HepG2 (cell line): ENCODE results near the gene SPACDR. TPM values are rescaled to one million over a fixed set of nuclear protein-coding genes. Genes with fewer than 3 reads are reported as not detected.

Source experiments
- AGO1 ChIP-seq: fragments of 200-400 bp; formaldehyde crosslinking; IDR thresholded peaks from 2 replicates; pipeline ENCODE4 v1.6.1; 2017; ENCODE audit warnings: mild to moderate bottlenecking, low read depth, low read length, moderate library complexity; ENCODE audit not compliant: poor library complexity, severe bottlenecking
- BCL3 ChIP-seq: sonication (generic); formaldehyde crosslinking; IDR thresholded peaks from 2 replicates; pipeline ENCODE4 v1.5.1; 2020; ENCODE audit warnings: mild to moderate bottlenecking, missing genetic modification reagents, moderate library complexity
- ETV6 ChIP-seq: sonication (generic); formaldehyde crosslinking; conservative IDR thresholded peaks from 2 replicates; pipeline ENCODE4 v1.4.0; 2020; ENCODE audit warnings: missing genetic modification reagents
- HCFC1 ChIP-seq: fragments of 150-350 bp; IDR thresholded peaks from 2 replicates; pipeline ENCODE4 v1.6.1; 2014; ENCODE audit warnings: low read depth, low read length
- HOXA9 ChIP-seq: sonication (generic); formaldehyde crosslinking; IDR thresholded peaks from 2 replicates; pipeline ENCODE4 v1.8.1; 2022; ENCODE audit warnings: missing genetic modification reagents, mild to moderate bottlenecking, moderate library complexity, borderline replicate concordance
- LCORL ChIP-seq, 2 experiments: fragments of 450-650 bp in 1 of 2; sonication (generic) in 1 of 2; formaldehyde crosslinking in 1 of 2; IDR thresholded peaks; 2 replicates each; pipeline versions ENCODE4 v1.5.0 to v1.6.1; 2017 to 2020; ENCODE audit warnings: antibody characterized with exemption in 1 of 2, missing genetic modification reagents in 1 of 2
- MTERF4 ChIP-seq: sonication (generic); formaldehyde crosslinking; IDR thresholded peaks from 2 replicates; pipeline ENCODE4 v1.8.0; 2023; ENCODE audit warnings: mild to moderate bottlenecking, missing genetic modification reagents
- NRL ChIP-seq: sonication (generic); formaldehyde crosslinking; IDR thresholded peaks from 2 replicates; pipeline ENCODE4 v1.5.0; 2020; ENCODE audit warnings: missing genetic modification reagents, mild to moderate bottlenecking, moderate library complexity, borderline replicate concordance
- PTBP1 ChIP-seq: fragments of 200-400 bp; formaldehyde crosslinking; IDR thresholded peaks from 2 replicates; pipeline ENCODE4 v1.6.1; 2018; ENCODE audit warnings: low read length, low read depth; ENCODE audit not compliant: poor library complexity, severe bottlenecking
- RBM39 ChIP-seq: fragments of 200-400 bp; formaldehyde crosslinking; IDR thresholded peaks from one replicate; pipeline ENCODE4 v1.6.1; 2018; ENCODE audit warnings: antibody characterized with exemption, mild to moderate bottlenecking, low read depth, low read length; ENCODE audit not compliant: poor library complexity, severe bottlenecking
- SCMH1 ChIP-seq: sonication (generic); formaldehyde crosslinking; IDR thresholded peaks from 2 replicates; pipeline ENCODE4 v1.9.0; 2021; ENCODE audit warnings: missing genetic modification reagents, mild to moderate bottlenecking, borderline replicate concordance
- ZFP36L1 ChIP-seq: sonication (generic); formaldehyde crosslinking; IDR thresholded peaks from 2 replicates; pipeline ENCODE4 v1.8.0; 2022; ENCODE audit warnings: mild to moderate bottlenecking, missing genetic modification reagents, moderate library complexity
- ZFP91 ChIP-seq: sonication (generic); formaldehyde crosslinking; IDR thresholded peaks from 2 replicates; pipeline ENCODE4 v1.9.0; 2022; ENCODE audit warnings: missing genetic modification reagents, mild to moderate bottlenecking, borderline replicate concordance
- ZNF18 ChIP-seq: sonication (generic); formaldehyde crosslinking; IDR thresholded peaks from 2 replicates; pipeline ENCODE4 v1.8.0; 2022; ENCODE audit warnings: mild to moderate bottlenecking, missing genetic modification reagents; ENCODE audit not compliant: insufficient replicate concordance
- ZNF382 ChIP-seq: sonication (generic); formaldehyde crosslinking; IDR thresholded peaks from 2 replicates; pipeline ENCODE4 v1.5.0; 2020; ENCODE audit warnings: missing genetic modification reagents, mild to moderate bottlenecking, borderline replicate concordance
- ZNF513 ChIP-seq: sonication (generic); formaldehyde crosslinking; conservative IDR thresholded peaks from 2 replicates; pipeline ENCODE4 v1.5.0; 2020; ENCODE audit warnings: missing genetic modification reagents
- ZNF562 ChIP-seq: sonication (generic); formaldehyde crosslinking; IDR thresholded peaks from 2 replicates; pipeline ENCODE4 v1.8.0; 2022; ENCODE audit warnings: missing genetic modification reagents, borderline replicate concordance
- ZXDC ChIP-seq: sonication (generic); formaldehyde crosslinking; IDR thresholded peaks from 2 replicates; pipeline ENCODE4 v1.5.0; 2020; ENCODE audit warnings: mild to moderate bottlenecking, missing genetic modification reagents
- polyA plus RNA-seq, 8 experiments: library from polyadenylated mRNA; depleted of rRNA in 3 of 8; stranded (reverse) in 7 of 8; unstranded in 1 of 8; fragments of >200 nt; fragmentation: Illumina TruSeq in 4 of 8; extraction: Trizol in 4 of 8; gene quantifications; 2 replicates each; pipeline versions ENCODE4 v1.2.1 to v1.2.3, GENCODE V29; 2011 to 2016; ENCODE audit warnings: low read depth in 4 of 8, missing spikeins in 1 of 8, mixed read lengths in 1 of 8; ENCODE audit not compliant: insufficient read depth in 1 of 8
- total RNA-seq, 5 experiments: library from RNA; depleted of rRNA; stranded (reverse); fragments of >200 nt; fragmentation: Illumina TruSeq; extraction: Trizol; gene quantifications; 2 replicates each; pipeline ENCODE4 v1.2.3, GENCODE V29; 2016; ENCODE audit warnings: low read depth in 1 of 5

SPACDR gene
- total and polyA plus RNA-seq, 2 of the 13 experiments (the other 11 are each of a cell fraction or from before 2014, with no cell fraction given), result 0.41 TPM; not detected in 1

GRCh38 chr7:100483090-100483721, 19.1 kb upstream of the SPACDR start (continued):
- TF ChIP-seq NRL (no peak), PTBP1 (no peak), ZNF562 (no peak), ETV6 (CRISPR knock-in tag) (no peak), ZNF382 (CRISPR knock-in tag) (no peak), ZXDC (no peak), HOXA9 (CRISPR knock-in tag) (no peak), SCMH1 (CRISPR knock-in tag) (no peak), ZFP91 (CRISPR knock-in tag) (no peak; the same call in 1 of the 2 replicates), ZNF18 (CRISPR knock-in tag) (no peak), MTERF4 (no peak), HCFC1 (no peak), BCL3 (CRISPR knock-in tag) (no peak), LCORL (IDR thresholded peaks at IDR 0.05) (no peak), LCORL (CRISPR knock-in tag; IDR thresholded peaks at IDR 0.05) (peak; percentile 76), RBM39 (no peak), ZFP36L1 (CRISPR knock-in tag) (no peak), AGO1 (no peak), ZNF513 (CRISPR knock-in tag) (no peak)
